ENCODE results near the gene ASCC1.

DNA sequence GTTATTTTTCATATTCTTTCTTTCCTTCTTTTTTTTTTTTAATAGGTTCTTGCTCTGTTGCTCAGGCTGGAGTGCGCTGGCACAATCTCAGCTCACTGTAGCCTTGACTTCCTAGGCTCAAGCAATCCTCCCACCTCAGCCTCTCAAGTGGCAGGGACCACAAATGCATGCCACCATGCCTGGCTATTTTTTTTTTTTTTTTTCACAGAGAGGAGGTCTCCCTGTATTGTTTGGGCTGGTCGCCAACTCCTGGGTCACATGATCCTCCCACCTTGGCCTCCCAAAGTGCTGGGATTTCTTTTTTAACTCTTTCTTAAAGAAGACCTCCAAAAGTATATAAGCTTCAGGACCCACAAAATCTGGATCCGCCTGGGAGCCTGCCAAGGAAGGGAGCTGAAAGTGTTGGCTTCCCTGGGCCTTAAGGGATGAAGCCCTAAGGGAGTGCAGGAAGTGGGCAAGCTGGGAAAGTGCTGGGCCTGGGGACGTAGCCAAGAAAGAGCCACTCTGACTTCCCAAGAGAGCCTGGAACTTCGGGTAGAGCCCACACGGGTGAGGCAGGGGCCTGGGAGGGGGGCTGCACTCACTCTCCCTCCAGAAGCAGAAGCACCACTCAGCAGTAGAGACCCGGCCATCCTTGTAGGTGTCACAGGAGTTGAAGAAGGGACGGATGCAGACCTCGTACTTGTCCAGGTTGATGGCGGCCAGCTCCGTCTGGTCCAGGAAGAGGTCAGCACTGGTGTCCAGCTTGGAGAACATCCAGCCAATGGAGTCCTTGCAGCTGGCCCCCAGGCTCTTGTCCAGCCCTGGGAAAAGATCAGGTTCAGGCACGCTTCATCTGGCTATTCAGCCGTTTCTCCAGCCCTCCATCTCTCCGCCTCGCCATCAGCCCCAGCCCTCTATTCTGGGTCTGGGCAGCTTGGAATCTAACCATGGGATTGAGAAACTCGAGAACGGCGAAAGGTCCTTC lies 149.5 kb downstream of the ASCC1 start:
- no peak for TF ChIP-seq POLR2A (IDR thresholded peaks at IDR 0.05)
- TF ChIP-seq, protein P1, sequence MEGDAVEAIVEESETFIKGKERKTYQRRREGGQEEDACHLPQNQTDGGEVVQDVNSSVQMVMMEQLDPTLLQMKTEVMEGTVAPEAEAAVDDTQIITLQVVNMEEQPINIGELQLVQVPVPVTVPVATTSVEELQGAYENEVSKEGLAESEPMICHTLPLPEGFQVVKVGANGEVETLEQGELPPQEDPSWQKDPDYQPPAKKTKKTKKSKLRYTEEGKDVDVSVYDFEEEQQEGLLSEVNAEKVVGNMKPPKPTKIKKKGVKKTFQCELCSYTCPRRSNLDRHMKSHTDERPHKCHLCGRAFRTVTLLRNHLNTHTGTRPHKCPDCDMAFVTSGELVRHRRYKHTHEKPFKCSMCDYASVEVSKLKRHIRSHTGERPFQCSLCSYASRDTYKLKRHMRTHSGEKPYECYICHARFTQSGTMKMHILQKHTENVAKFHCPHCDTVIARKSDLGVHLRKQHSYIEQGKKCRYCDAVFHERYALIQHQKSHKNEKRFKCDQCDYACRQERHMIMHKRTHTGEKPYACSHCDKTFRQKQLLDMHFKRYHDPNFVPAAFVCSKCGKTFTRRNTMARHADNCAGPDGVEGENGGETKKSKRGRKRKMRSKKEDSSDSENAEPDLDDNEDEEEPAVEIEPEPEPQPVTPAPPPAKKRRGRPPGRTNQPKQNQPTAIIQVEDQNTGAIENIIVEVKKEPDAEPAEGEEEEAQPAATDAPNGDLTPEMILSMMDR (IDR thresholded peaks at IDR 0.05), result no peak

Data from gastroesophageal sphincter (tissue), 3 donors.